Omental fat pad (tissue), 4 donors: Measurements from ENCODE around the gene CDKL4. TPM values are rescaled to one million over a fixed set of nuclear protein-coding genes. Genes with fewer than 3 reads are reported as not detected.

Source experiments
- ATAC-seq: fragments of 150-250 bp; one replicate; pipeline ENCODE4 v1.9.1; 2016; ENCODE audit warnings: mild to moderate bottlenecking, moderate library complexity; ENCODE audit not compliant: low FRiP score
- DNase-seq: peaks from one replicate; pipeline ENCODE4 v3.0.0-alpha.2; 2019; ENCODE audit warnings: low spot score
- total RNA-seq, 4 donors: library from RNA; depleted of rRNA; stranded (reverse); fragments of >200 nt; gene quantifications; one replicate each; pipeline ENCODE4 v1.1.0, GENCODE V29; 2016
- TF ChIP-seq, protein P1 (sequence below), 3 donors: fragments of 450-650 bp; IDR thresholded peaks; one replicate each; pipeline ENCODE4 v1.5.1; 2016 to 2017; ENCODE audit warnings: antibody characterized with exemption in 3 of 3, mild to moderate bottlenecking in 3 of 3, moderate library complexity in 2 of 3

CDKL4 gene
- total RNA-seq = under 1 TPM in 2 of 4 donors, not detected in 2; 0.65 to 0.72 TPM

DNA sequence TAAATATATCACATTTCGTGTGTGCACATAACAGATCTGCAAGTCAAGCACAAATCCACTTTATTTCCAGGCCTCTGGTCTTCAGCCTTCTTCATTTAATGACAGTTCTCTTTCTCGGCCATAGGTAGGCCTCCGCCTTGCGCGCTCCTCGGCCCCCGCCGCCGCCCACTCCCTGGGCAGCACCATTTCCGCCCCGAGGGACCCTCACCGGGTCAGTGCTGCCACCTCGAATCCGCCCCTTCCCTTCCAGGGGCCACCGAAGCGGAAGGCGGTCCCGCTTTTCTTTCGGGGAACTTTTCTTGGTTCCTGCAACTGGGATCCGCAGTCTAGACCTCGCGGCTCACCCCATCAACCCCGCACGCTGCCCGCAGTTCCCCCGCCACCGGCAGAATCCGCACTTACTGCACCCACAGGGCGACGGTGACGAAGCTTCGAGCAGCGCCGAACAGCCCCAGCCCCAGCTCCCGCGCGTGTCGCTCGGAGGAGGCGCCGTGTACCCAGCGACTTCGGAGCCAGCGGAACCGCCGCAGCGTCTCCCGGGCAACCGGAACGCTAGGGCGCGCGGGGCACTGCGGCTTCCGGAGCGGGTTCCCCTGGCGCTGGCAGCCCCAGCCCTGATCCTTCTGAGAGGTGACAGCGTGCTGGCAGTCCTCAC lies at the start of gene CDKL4:
Gene CDKL4 (minus strand): TSS at position 502 of the 655 bp plus-strand sequence.
- TF ChIP-seq, protein P1, sequence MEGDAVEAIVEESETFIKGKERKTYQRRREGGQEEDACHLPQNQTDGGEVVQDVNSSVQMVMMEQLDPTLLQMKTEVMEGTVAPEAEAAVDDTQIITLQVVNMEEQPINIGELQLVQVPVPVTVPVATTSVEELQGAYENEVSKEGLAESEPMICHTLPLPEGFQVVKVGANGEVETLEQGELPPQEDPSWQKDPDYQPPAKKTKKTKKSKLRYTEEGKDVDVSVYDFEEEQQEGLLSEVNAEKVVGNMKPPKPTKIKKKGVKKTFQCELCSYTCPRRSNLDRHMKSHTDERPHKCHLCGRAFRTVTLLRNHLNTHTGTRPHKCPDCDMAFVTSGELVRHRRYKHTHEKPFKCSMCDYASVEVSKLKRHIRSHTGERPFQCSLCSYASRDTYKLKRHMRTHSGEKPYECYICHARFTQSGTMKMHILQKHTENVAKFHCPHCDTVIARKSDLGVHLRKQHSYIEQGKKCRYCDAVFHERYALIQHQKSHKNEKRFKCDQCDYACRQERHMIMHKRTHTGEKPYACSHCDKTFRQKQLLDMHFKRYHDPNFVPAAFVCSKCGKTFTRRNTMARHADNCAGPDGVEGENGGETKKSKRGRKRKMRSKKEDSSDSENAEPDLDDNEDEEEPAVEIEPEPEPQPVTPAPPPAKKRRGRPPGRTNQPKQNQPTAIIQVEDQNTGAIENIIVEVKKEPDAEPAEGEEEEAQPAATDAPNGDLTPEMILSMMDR (IDR thresholded peaks at IDR 0.05) = no peak
- DNase-seq (no peak), ATAC-seq (no peak)

DNA sequence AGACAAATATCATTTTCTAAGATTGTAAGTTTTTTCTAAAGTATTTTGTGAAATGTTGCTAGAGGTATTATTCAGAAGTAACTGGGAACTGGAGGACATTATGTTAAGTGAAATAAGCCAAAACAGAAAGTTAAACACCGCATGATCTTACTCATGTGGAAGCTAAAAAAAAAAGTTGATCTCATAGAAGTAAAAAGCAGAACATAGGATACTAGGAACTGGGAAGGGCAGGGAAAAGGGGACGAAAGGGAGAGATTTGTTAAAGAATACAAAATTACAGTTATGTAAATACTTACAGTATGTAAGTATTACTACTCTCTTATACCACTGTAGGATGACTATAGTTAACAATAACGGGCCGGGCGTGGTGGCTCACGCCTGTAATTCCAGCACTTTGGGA lies 46.7 kb upstream of the CDKL4 start:
- DNase-seq (no peak), ATAC-seq (no peak)
- TF ChIP-seq, protein P1 (IDR thresholded peaks at IDR 0.05) = no peak

DNA sequence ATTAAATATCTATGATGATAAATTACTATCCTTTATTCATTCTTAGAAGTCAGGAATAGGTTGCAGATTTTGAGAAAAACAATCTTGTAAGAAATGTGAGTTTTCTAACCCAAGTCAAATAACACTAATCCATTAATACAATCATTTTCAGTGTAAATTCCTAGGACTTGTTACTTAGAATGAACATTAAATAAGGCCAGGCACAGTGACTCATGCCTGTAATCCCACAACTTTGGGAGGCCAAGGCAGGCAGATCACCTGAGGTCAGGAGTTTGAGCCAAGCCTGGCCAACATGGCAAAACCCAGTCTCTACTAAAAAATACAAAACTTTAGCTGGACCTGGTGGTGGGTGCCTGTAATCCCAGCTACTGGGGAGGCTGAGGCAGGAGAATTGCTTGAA lies 45.8 kb upstream of the CDKL4 start:
- ATAC-seq = no peak
- DNase-seq = no peak
- TF ChIP-seq, protein P1 (IDR thresholded peaks at IDR 0.05) = no peak

DNA sequence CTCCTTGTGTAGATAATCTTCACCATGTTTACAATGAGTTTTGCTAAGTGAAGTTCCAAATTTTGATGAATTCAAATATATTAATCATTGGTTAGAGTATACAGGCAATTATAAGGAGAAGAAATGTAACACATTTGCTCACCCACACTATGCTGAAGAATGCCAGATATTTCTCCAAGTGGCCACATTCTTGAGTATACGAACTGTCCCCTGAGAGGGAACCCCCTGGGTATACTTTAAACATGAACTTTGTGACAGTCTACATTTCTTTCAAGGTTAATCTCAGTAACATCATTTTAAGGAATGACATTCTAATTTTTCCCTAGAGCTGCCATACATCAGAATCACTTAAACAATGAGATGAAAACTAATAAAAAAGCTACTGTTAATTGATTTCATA lies 39.8 kb upstream of the CDKL4 start:
- TF ChIP-seq, protein P1 (IDR thresholded peaks at IDR 0.05) = no peak
- no peak for DNase-seq

DNA sequence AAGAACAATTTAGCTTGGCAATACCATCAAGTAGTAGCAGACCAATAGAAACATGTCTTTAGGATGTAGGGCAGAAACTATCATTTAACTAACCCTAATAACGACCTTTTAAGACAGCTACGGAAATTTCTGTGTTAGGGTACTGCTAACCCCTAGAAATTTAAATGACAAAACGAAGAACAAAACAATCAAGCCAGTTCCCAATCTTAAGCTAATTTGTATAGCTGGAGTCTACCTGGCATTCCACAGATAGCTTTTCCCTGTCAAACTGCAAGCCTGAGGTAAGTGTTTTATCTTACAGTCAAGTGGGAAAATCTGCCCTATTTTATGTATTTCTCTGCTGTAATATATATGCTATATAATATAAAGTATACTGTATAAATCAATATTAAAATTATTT lies 37.6 kb upstream of the CDKL4 start:
- ATAC-seq (no peak), DNase-seq (no peak)
- TF ChIP-seq, protein P1 (IDR thresholded peaks at IDR 0.05) = no peak

More for the DNA sequence above, 39.8 kb upstream of the CDKL4 start:
- no peak for ATAC-seq

DNA sequence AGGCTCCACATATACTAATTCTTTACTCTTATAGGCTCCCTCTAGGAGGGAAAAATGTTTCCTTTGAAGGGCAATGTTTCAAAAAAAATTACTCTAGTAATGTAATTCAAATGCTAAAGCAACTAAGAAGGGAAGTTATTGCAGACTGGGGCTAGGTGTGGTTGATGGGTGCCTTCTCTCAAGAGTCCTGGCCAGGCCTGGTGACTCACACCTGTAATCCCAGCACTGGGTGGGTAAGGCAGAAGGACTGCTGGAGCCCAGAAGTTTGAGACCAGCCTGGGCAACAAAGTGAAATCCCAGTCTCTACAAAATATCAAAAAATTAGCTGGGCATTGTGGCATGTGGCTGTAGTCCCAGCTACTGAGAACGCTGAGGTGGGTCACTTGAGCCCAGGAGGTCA lies 31.2 kb upstream of the CDKL4 start:
- ATAC-seq (no peak), DNase-seq (no peak)
- TF ChIP-seq, protein P1 (IDR thresholded peaks at IDR 0.05) = no peak

DNA sequence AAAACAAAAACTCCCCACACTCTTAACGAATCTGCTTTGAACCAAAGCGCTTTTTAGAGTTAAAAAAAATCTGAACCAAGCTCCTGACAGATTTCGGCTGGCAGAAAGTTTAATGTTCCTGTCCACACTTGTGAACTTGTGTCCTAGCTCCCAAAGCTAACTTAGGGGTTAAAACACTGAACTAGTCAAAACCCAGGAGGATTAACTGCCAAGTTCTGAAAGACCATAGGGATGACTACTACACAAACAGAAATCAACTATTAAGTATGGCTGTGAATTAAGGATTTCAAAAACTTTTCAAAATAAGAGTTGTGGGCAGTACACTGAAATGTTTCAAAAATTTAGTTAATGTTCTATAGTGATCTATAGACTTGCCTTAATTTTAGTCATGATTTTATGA lies 26.2 kb upstream of the CDKL4 start:
- ATAC-seq = no peak
- TF ChIP-seq, protein P1 (IDR thresholded peaks at IDR 0.05) = no peak
- no peak for DNase-seq
